H1 (cell line): ENCODE data around the gene COQ8A. TPM values are rescaled to one million over a fixed set of nuclear protein-coding genes. Genes with fewer than 3 reads are reported as not detected.

Experiments used
- CTCF ChIA-PET: fragments of 300-600 bp; sonication (Branson Sonifier 250); formaldehyde crosslinking; loops from one replicate; lab custom pipeline; 2021; ENCODE audit not compliant: partially characterized antibody; lab: Charles Lee
- POLR2A ChIA-PET: fragments of 300-600 bp; sonication (Branson Sonifier 250); formaldehyde crosslinking; loops from one replicate; lab custom pipeline; 2021; ENCODE audit warnings: inconsistent platforms; ENCODE audit not compliant: partially characterized antibody; lab: Charles Lee
- DNase-seq, 2 experiments: peaks; one replicate each; pipeline versions ENCODE4 v3.0.0 to v3.0.0-alpha.2; 2010 to 2022; ENCODE audit warnings: low spot score in 2 of 2, low read depth in 1 of 2, mixed read lengths in 1 of 2
- FAIRE-seq: peaks from 2 replicates; lab custom pipeline; 2011; peaks lifted over from hg19 to GRCh38; lab: Jason Lieb, UNC
- H2AFZ ChIP-seq: 2 replicates; pipeline ENCODE4 v1.8.1; 2012; ENCODE audit warnings: low read length, inconsistent platforms
- H2AK5ac ChIP-seq: 2 replicates; pipeline ENCODE4 v1.6.1; 2013; ENCODE audit warnings: low read depth, low read length
- H2BK120ac ChIP-seq: replicated peaks from 2 replicates; pipeline ENCODE3; 2013; ENCODE audit warnings: low read depth, low read length, inconsistent platforms
- H2BK12ac ChIP-seq: 2 replicates; pipeline ENCODE4 v1.6.1; 2013; ENCODE audit warnings: low read depth, low read length
- H2BK15ac ChIP-seq: 2 replicates; pipeline ENCODE4 v1.6.1; 2013; ENCODE audit warnings: low read length
- H2BK20ac ChIP-seq: 2 replicates; pipeline ENCODE4 v1.6.1; 2013; ENCODE audit warnings: low read length
- H2BK5ac ChIP-seq: 2 replicates; pipeline ENCODE4 v1.6.1; 2013; ENCODE audit warnings: low read depth, low read length
- H3K14ac ChIP-seq: 2 replicates; pipeline ENCODE4 v1.6.1; 2013; ENCODE audit warnings: inconsistent platforms; ENCODE audit not compliant: insufficient read length
- H3K18ac ChIP-seq: 2 replicates; pipeline ENCODE4 v1.6.1; 2013; ENCODE audit warnings: low read length; ENCODE audit errors: extremely low read depth
- H3K23ac ChIP-seq: 2 replicates; pipeline ENCODE4 v1.6.1; 2013; ENCODE audit warnings: inconsistent platforms; ENCODE audit not compliant: insufficient read length
- H3K23me2 ChIP-seq: 2 replicates; pipeline ENCODE4 v1.6.1; 2013; ENCODE audit warnings: low read depth, low read length
- H3K27ac ChIP-seq: 2 replicates; pipeline ENCODE4 v1.6.1; 2011; ENCODE audit warnings: low read depth, low read length, inconsistent platforms
- H3K27me3 ChIP-seq, 4 experiments: replicated peaks in 1 of 4; 1 replicate in 1 of 4; 2 replicates in 3 of 4; pipeline versions ENCODE4 v1.6.1 to v1.8.1; 2011 to 2013; ENCODE audit warnings: low read length in 3 of 4, mild to moderate bottlenecking in 3 of 4, inconsistent platforms in 2 of 4, mixed read lengths in 2 of 4, moderate library complexity in 1 of 4; ENCODE audit not compliant: control insufficient read depth in 3 of 4, insufficient read depth in 3 of 4; ENCODE audit errors: extremely low read depth in 1 of 4
- H3K36me3 ChIP-seq, 4 experiments: 2 replicates each; pipeline versions ENCODE4 v1.6.1 to v1.8.1; 2011 to 2013; ENCODE audit warnings: mild to moderate bottlenecking in 4 of 4, low read length in 3 of 4, moderate library complexity in 2 of 4, control low read depth in 1 of 4, inconsistent platforms in 1 of 4; ENCODE audit not compliant: insufficient read depth in 4 of 4, control insufficient read depth in 2 of 4
- H3K4ac ChIP-seq: replicated peaks from 2 replicates; pipeline ENCODE3; 2013; ENCODE audit warnings: low read length, low read depth, mixed read lengths, inconsistent platforms; ENCODE audit not compliant: insufficient read length
- H3K4me1 ChIP-seq, 4 experiments: replicated peaks in 1 of 4; 1 replicate in 1 of 4; 2 replicates in 3 of 4; pipeline versions ENCODE4 v1.6.1 to v1.8.1; 2011 to 2013; ENCODE audit warnings: low read length in 3 of 4, inconsistent platforms in 2 of 4, mixed read lengths in 1 of 4; ENCODE audit not compliant: insufficient read depth in 4 of 4, control insufficient read depth in 3 of 4
- H3K4me2 ChIP-seq, 2 experiments: 2 replicates each; pipeline versions ENCODE4 v1.6.1 to v1.8.1; 2011 to 2013; ENCODE audit warnings: low read depth in 2 of 2, low read length in 2 of 2, control low read depth in 1 of 2, inconsistent platforms in 1 of 2, mild to moderate bottlenecking in 1 of 2; ENCODE audit not compliant: insufficient read depth in 1 of 2
- H3K4me3 ChIP-seq, 4 experiments: fragments of 200-600, 300-600 bp in 1 of 4; sonication (generic), shearing (Covaris generic), sonication (Bioruptor Twin) in 1 of 4; 2 replicates each; pipeline versions ENCODE4 v1.5.1 to v1.8.1; 2011 to 2016; ENCODE audit warnings: low read length in 4 of 4, low read depth in 3 of 4, control low read depth in 2 of 4, inconsistent platforms in 2 of 4, mild to moderate bottlenecking in 2 of 4, mixed read lengths in 1 of 4, moderate library complexity in 1 of 4; ENCODE audit not compliant: insufficient read depth in 2 of 4; ENCODE audit errors: extremely low read depth in 1 of 4
- H3K56ac ChIP-seq: replicated peaks from 2 replicates; pipeline ENCODE3; 2013; ENCODE audit warnings: low read depth, mild to moderate bottlenecking, mixed read lengths, low read length, inconsistent platforms; ENCODE audit not compliant: insufficient read length
- H3K79me1 ChIP-seq: 2 replicates; pipeline ENCODE4 v1.6.1; 2013; ENCODE audit warnings: low read depth, low read length, control low read depth
- H3K79me2 ChIP-seq, 2 experiments: 2 replicates each; pipeline versions ENCODE4 v1.6.1 to v1.8.1; 2012 to 2013; ENCODE audit warnings: low read length in 2 of 2, mild to moderate bottlenecking in 2 of 2, inconsistent platforms in 1 of 2; ENCODE audit not compliant: insufficient read depth in 2 of 2, control insufficient read depth in 1 of 2
- H3K9ac ChIP-seq, 4 experiments: replicated peaks in 1 of 4; 1 replicate in 1 of 4; 2 replicates in 3 of 4; pipeline versions ENCODE4 v1.6.1 to v1.8.1; 2011 to 2013; ENCODE audit warnings: low read depth in 3 of 4, low read length in 3 of 4, control low read depth in 2 of 4, mild to moderate bottlenecking in 2 of 4, moderate library complexity in 2 of 4, inconsistent platforms in 1 of 4; ENCODE audit errors: extremely low read depth in 1 of 4
- H3K9me3 ChIP-seq, 2 experiments: 2 replicates each; pipeline versions ENCODE4 v1.6.1 to v1.8.1; 2012 to 2013; ENCODE audit warnings: mild to moderate bottlenecking in 2 of 2, moderate library complexity in 2 of 2, control low read depth in 1 of 2, inconsistent platforms in 1 of 2, low read depth in 1 of 2, low read length in 1 of 2, mixed read lengths in 1 of 2; ENCODE audit not compliant: insufficient read depth in 2 of 2
- H4K20me1 ChIP-seq, 2 experiments: replicated peaks in 1 of 2; 2 replicates each; pipeline versions ENCODE3 to v1.8.1; 2011 to 2013; ENCODE audit warnings: inconsistent platforms in 2 of 2, low read length in 2 of 2, mild to moderate bottlenecking in 1 of 2; ENCODE audit not compliant: insufficient read depth in 2 of 2, control insufficient read depth in 1 of 2
- H4K5ac ChIP-seq: 2 replicates; pipeline ENCODE4 v1.6.1; 2013; ENCODE audit warnings: low read length, low read depth, mixed read lengths, inconsistent platforms; ENCODE audit not compliant: insufficient read length
- H4K8ac ChIP-seq: 2 replicates; pipeline ENCODE4 v1.8.0; 2013; ENCODE audit warnings: mild to moderate bottlenecking, moderate library complexity, low read length, inconsistent platforms; ENCODE audit not compliant: insufficient read depth; ENCODE audit errors: extremely low read depth
- H4K91ac ChIP-seq: replicated peaks from 2 replicates; pipeline ENCODE3; 2013; ENCODE audit warnings: low read length, mixed read lengths, inconsistent platforms; ENCODE audit not compliant: insufficient read length
- HDAC2 ChIP-seq, 2 experiments: fragments of 300-600 bp in 1 of 2; sonication (generic) in 1 of 2; IDR thresholded peaks; 2 replicates each; pipeline ENCODE4 v1.6.1; 2011 to 2012; ENCODE audit warnings: low read depth in 2 of 2, low read length in 2 of 2, mild to moderate bottlenecking in 2 of 2, moderate library complexity in 2 of 2, borderline replicate concordance in 1 of 2, inconsistent platforms in 1 of 2
- JUN ChIP-seq: IDR thresholded peaks from 2 replicates; pipeline ENCODE4 v1.6.1; 2011; ENCODE audit warnings: low read depth, mild to moderate bottlenecking, improper control_type of control experiment, low read length
- NRF1 ChIP-seq: IDR thresholded peaks from 2 replicates; pipeline ENCODE4 v1.6.1; 2011; ENCODE audit warnings: mild to moderate bottlenecking, low read depth, low read length, improper control_type of control experiment
- RAD21 ChIP-seq, 2 experiments: IDR thresholded peaks in 1 of 2; conservative IDR thresholded peaks in 1 of 2; 2 replicates each; pipeline ENCODE4 v1.6.1; 2011; ENCODE audit warnings: low read depth in 2 of 2, low read length in 2 of 2, improper control_type of control experiment in 1 of 2, inconsistent platforms in 1 of 2, mild to moderate bottlenecking in 1 of 2, moderate library complexity in 1 of 2
- SIRT6 ChIP-seq: IDR thresholded peaks from one replicate; pipeline ENCODE4 v1.7.1; 2012; ENCODE audit warnings: low read length, inconsistent platforms
- SRF ChIP-seq: IDR thresholded peaks from 2 replicates; pipeline ENCODE4 v1.6.1; 2011; ENCODE audit warnings: mild to moderate bottlenecking, low read depth, low read length, moderate library complexity
- TAF1 ChIP-seq: IDR thresholded peaks from 2 replicates; pipeline ENCODE4 v1.6.1; 2011; ENCODE audit warnings: mild to moderate bottlenecking, low read depth, low read length
- WGBS, 2 experiments: shearing (Covaris generic) in 1 of 2; methylation state at CpG; one replicate each; pipeline versions ENCODE4 v1.1.6 to v1.1.7; 2013 to 2015; ENCODE audit warnings: low lambda C conversion rate in 2 of 2, mixed read lengths in 2 of 2, inconsistent platforms in 1 of 2, low coverage in 1 of 2, missing lambda C conversion rate in 1 of 2; ENCODE audit not compliant: insufficient replicate concordance in 2 of 2, insufficient coverage in 1 of 2, insufficient read length in 1 of 2; ENCODE audit errors: extremely low coverage in 1 of 2, missing lambda C conversion rate in 1 of 2; 5-methylcytosine and 5-hydroxymethylcytosine counted together
- polyA plus RNA-seq, 7 experiments: library from polyadenylated mRNA; depleted of rRNA in 3 of 7; stranded (reverse) in 5 of 7; unstranded in 2 of 7; fragments of >200 nt in 5 of 7; fragments of 200-250 nt in 2 of 7; gene quantifications; 1 replicate in 5 of 7; 2 replicates in 1 of 7; 4 replicates in 1 of 7; pipeline versions ENCODE4 v1.2.1 to v1.2.3, GENCODE V29; 2011 to 2013; ENCODE audit warnings: missing spikeins in 2 of 7, mixed read lengths in 2 of 7
- total RNA-seq: library from RNA; stranded (reverse); fragmentation: NEBNext Ultra II Directional; extraction: Animal tissue kit (Norgen Biotek cat#: 25700); gene quantifications from 2 replicates; pipeline ENCODE4 v1.2.1, GENCODE V29; 2021

COQ8A gene
- total and polyA plus RNA-seq, 2 of the 8 experiments (the other 6 are each of a cell fraction or from before 2014, with no cell fraction given), result 28.5 to 38.9 TPM

- Histone ChIP-seq H2BK12ac (no peak overlapping the region), H3K4me3 (no peak overlapping the region), H3K79me2 (peaks cover 0 to 74% of the 10 kb centered on the region in 2 experiments; a peak in 2 of 4 replicates), H3K23ac (no peak overlapping the region), H3K27me3 (peaks cover 0 to 2% (median 0%) of the 10 kb centered on the region in 4 experiments; a peak in 3 of 7 replicates), H3K18ac (no peak overlapping the region), H3K4ac (no peak overlapping the region), H2BK5ac (no peak overlapping the region), H2BK120ac (no peak overlapping the region), H3K23me2 (peaks cover 9% of the 10 kb centered on the region), H3K4me1 (peaks cover 0 to 11% (median 3%) of the 10 kb centered on the region in 4 experiments; a peak in 6 of 7 replicates), H4K8ac (no peak overlapping the region), H3K56ac (no peak overlapping the region), H2AFZ (no peak overlapping the region), H3K4me2 (no peak overlapping the region), H3K36me3 (no peaks in the 10 kb centered on the region), H3K14ac (no peak overlapping the region), H4K91ac (no peak overlapping the region), H3K9ac (no peak overlapping the region; a peak in 1 of 7 replicates), H3K79me1 (peaks cover 12% of the 10 kb centered on the region), H2BK20ac (no peak overlapping the region), H2AK5ac (0 out of 2 replicates have a peak overlapping the region, but pooled peaks have one; percentile 29), H2BK15ac (no peak overlapping the region), H3K9me3 (no peaks in the 10 kb centered on the region; a peak in 1 of 4 replicates), H3K27ac (no peak overlapping the region), H4K5ac (no peak overlapping the region), H4K20me1 (peaks cover 1 to 3% of the 10 kb centered on the region in 2 experiments)
- DNase-seq (no peak), FAIRE-seq (no peak)
- WGBS, 2 experiments, result 84% methylated on average over 2 of the region's 2 CpGs; no CpG with 5 or more reads in 1 of the 2 experiments
- POLR2A ChIA-PET, result no interaction called here
- CTCF ChIA-PET, result interaction anchor here (1.0 to 1.2 kb wide), 2 partner anchors 22 to 24 kb away, joined by 3 to 4 read pairs; no protein-coding TSS in a partner anchor
- TF ChIP-seq SRF, result no peak
- no peak for TF ChIP-seq JUN
- TF ChIP-seq RAD21 (IDR thresholded peaks at IDR 0.05 in 1 of 2, conservative IDR thresholded peaks at IDR 0.05 in 1 of 2; ENCODE audit: low read depth in 2 of 2, low read length in 2 of 2), result no peak
- TF ChIP-seq SIRT6, result no peak
- TF ChIP-seq TAF1, result no peak
- TF ChIP-seq NRF1, result no peak
- TF ChIP-seq HDAC2 (IDR thresholded peaks at IDR 0.05; ENCODE audit: borderline replicate concordance in 1 of 2, low read depth in 2 of 2, low read length in 2 of 2), result no peak
These were observed 3.8 kb downstream of the COQ8A start for GRCh38 chr1:226943927-226944326.
